ENCODE results near the gene EPHA3.
"Not testable (repeated sequence)": the region's sequence is repeated elsewhere in the genome, so short reads cannot be mapped to it uniquely, and the experiment has no call there.

EPHA3 gene

DNA sequence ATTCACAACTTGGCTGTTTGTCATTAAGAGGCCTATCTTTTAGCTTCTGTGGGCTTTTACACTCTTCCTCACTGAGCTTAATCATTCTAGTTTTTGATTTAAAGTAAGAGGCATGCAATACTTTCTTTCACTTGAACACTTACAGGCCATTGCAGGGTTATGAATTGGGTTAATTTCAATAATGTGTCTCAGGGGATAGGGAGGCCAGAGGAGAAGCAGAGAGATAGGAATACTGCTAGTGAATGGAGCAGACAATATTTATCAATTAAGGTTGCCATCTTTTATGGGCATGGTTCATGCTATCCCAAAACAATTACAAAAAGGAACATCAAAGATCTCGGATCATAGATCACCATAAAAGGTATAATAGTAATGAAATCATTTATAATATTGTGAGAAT lies 189.8 kb downstream of the EPHA3 start:
- DNase-seq = no peak

DNA sequence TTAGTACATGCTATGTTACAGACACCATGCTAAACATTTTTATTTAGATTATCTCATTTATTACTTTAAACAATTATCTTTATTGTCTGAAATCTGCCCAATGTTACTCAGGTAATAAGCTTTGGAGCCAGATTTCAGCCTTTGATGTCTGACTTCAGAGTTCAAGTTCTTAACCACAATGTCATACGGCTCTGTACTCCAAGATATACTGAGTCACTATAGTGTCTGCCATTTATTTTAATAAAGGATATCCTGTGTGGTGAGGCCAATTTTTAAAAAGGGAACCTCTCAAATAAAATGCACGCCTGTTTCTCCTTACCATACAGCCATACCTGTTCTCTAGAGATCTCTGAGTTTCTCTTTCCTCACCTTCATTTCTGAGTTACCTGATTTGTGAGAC lies 193.1 kb downstream of the EPHA3 start:
- no peak for DNase-seq

DNA sequence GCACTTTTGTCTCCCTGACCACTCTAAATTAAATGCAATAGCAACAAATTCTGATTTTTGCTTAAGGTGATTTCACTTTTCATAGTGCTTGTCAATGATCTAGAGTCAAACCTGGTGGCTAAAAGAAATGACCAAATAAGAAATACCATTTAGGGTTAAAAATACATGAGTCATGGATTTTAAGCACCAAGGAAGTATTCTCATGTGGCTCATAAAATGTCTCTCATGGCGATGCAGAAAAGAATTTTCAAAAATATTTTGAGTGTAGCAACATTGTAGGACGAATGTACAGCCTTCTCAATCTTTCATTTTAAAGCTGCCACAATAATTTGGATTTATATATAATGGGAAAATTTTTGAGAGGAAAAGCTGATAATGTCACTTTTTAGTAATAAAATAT lies 193.6 kb downstream of the EPHA3 start:
- DNase-seq = no peak

DNA sequence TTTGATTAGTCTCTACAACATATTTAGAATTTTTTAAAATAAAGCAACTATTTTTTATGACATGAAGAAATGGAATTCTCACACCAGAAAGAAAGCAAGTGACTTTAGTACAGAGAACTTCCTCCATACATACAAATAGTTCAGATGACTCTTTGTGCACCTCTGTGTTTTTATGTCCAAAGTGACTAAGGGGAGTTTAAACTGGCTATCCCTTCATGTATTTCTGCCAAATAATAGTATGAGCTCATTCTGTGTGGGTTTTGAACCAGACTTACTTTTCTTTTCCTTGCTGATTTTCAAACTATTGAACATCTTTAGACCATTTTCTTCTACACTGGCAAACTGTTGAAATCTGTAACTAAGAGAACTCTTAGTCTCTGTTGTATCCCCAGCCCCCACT lies 196.3 kb downstream of the EPHA3 start:
- no peak for DNase-seq

DNA sequence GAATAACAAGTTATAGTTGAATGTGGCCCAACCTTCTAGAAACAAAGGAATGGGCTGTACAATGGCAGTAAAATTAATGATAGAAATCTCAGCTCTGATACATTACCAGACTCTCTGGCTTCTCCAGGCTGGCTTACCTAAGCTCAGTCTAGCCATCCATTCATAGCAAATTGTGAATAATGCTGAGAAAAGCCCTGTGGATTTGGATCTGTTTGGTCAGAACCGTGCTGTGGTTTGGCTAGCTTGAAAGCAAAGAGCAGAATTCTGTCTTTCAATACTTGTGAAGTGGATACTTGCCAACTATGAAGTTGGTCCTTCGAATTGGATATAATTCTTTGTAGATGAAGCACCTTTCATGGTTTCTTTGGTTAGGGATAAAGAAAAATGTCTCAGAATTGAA lies 199.1 kb downstream of the EPHA3 start:
- no peak for DNase-seq

DNA sequence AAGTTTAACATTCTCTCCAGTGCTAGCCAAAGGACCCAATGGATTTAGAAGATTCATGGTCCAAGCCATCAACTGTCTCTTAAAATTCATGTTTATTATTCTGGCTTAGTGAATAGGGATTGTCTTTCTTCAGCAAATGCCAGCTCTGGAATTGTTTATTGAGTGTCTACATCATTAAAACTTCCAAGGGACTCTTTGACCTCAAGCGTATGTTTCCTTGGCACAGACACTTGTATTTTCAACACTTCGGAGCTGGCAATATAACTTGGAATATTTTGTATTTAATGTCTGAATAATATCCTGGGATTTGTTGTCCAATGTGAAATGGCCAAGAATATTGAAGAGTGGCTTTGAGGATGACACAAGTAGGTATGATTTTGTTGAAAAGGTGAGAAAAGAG lies 204.2 kb downstream of the EPHA3 start:
- no peak for DNase-seq

DNA sequence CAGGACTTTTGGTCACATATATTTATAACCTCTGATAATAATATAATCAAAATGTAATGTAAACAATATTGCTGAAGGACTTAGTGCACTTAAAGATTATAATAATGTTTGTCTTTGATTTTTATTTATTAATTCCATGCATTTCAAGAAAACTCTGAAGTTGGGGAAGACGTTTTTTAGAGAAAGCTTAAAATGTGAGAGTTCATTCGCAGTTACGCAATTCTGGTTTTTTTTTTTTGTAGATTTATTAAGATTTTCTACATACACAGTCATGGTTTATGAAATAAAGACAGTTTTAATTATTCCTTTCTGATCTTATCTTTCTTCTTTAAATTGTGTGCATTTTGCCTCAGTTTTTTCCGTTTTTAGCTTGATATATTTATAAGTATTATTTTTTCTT lies 204.7 kb downstream of the EPHA3 start:
- no peak for DNase-seq

DNA sequence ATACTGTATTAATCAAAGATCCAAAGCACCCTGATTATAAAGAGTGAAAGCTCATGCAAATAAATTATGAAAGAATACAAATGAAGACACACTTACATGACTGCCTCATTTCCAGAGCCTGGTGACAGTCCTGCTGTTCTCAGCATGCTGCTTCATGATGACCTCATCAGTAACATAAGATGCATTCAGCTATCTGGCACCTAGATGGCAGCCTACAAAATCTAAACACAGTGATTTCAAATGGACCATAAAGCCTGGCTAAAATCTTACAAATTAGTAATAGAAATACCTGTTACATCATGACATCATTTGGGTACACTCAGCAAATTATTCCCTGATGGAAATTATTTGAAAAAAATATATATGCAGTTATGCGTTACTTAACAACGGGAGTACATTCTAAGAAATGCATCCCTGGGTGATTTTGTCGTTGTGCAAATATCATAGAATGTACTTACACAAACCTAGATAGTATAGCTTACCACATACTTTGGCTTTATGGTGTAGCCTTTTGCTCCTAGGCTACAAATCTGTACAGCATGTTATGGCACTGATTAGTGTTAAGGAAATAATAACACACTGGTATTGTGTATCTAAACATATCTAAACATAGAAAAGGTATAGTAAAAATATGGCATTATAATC lies 207.2 kb downstream of the EPHA3 start:
- no peak for DNase-seq

DNA sequence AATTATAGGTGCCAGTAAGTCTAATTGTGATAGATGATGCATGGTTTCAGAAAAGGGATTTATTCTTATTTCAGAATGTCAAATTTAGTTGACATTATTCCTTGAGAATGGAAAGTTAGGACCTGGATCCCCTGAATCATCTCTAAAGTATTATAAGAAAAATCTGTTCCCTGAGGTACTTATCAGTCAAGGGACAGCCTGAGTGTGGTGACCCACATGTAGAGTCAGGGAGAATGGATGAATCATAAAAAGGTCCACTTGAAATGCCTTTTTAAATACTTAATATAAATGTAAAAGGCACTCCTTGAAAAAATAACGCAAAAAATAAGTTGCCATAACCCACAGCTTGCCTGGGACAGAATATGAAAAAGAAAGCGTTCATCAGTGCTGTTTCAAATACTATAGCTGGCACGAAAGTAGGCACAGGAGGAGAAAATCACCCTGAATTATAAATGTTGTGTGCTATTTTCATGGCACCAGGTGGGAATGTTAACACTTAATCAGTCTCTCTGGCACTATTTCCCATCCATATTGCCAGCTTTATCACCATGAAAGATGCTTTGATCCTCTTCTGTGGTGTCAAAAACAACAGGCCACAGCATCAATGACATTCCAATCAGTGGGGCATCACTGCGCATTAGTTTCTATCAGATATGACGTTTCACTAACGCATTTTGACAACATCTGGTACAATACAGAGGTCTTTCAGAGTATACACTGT lies 208.5 kb downstream of the EPHA3 start:
- no peak for DNase-seq

DNA sequence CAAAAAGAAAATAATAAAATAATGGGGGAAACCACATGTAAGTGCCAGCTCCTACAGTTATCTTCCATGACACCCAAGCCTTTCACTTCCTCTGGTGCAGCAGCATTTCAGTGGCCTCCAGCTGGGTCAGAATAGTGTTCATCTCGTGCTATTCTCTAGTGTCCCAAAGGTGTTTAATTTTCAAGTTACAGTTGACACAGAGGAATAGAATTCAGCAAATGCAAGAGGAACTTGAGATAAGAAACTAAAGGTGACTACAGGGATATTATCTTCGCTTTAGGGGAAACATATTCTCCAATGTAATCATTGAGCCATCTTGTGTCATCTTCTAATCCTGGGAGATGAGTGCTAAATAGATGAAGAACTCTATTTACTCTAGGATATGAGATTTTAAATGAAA lies 212.8 kb downstream of the EPHA3 start:
- DNase-seq = no peak

DNA sequence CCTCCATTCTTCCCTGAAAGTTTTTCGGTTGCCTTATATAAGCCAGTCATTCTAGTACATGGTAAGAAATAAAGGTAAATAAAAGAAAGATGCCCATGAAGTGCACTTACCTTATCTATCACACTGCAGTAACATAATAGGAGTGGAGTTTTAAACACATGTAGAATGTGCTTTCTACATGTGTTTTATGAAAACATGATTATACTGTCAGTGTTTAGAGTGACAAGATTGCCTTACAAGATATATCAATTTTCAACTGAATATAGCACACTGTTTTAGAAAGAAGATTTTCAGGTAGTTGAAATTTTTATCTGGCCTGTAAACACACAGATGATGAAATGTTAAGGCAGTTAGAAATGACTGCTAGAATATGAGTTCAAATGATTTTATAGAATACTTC lies 219.6 kb downstream of the EPHA3 start:
- no peak for DNase-seq

DNA sequence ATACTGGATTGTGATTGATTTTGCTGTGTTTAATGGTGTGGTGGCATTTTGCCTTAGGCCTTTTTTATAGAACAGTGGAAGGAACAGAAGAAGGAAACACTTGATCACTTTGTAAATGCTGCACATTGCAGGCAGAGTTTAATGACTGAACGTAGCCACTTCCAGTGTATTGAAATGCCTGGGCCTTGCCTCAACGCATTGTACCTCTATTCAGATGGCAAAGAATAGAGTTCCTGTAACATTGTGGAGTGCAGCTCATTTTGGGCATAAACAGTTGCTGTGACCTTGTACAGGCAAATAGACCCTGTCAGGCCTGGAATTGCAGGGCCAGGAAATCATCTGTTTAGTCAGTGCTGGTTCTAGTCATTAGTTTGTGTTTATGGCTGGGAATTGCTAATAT lies 225.0 kb downstream of the EPHA3 start:
- no peak for DNase-seq

DNA sequence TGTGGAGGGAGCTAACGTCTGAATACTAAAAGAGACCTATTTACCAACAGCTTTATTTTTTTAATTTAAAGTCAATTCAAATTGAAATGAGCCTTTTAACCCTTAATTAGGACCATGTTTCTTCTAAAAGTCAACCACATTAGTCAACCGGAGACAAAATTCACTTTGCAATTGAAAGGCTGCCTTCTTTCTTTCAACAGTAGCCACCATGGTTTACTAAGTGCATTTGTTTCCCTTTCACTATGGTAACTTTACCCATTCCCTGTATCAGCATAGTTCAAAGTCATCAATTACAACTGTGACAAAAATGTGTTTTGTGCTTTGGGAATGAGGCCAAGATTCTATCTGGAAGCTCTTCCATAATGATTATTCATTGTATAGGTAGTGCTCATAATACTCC lies 225.4 kb downstream of the EPHA3 start:
- DNase-seq = no peak

DNA sequence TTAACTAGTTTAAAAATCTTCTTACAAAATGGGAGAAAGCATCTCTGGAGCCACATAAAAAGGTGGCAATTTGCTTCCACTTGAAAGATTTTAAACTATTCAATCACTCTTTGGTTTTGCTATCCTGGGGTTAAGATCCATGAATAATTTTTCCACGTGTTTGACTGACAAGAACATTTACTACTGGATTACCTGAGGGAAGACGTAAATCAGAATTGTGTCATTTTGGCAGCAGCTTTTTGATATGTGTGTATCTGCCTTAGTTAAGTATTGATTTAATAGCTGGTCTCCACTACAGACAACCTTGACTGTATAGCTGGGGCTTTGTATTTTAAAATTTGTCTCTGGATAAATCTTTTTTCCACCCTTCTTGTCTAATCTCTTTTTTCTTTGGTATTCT lies 228.3 kb downstream of the EPHA3 start:
- no peak for DNase-seq

DNA sequence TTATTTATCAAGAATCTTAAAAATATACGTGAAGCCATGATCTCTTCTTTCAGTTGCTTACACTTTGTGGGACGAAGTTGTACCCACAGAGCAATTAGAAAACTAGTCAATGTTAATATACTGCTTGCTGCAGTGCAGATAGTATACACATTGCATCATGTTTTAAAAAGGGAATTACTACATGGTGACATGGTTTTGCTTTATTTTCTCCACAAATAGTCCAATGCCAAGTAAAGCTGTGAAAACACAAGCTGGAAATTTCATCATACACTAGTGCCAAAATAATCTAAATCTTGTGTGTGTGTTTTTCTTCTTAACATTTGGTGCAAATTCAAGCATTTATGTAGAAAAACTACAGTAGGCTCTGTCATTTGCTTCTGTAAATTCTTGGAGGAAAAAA lies 233.0 kb downstream of the EPHA3 start:
- no peak for DNase-seq

DNA sequence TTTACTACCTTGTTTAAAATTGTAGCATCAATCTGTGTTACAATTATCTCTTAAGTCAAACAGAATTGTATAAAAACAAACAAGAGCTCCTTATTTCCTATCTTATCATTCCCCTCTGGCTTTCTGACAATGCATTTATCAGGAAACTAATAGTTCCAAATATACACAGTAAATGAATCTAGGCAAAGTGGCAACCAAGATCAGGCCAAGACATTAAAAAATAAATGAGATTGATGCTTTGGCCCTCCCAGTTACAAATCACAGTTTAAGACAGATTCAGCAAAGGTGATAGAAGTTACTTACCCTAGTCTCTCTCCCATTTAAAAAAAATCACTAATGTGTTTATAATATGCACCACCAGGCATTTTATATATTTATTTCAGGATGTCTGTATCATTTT lies 236.7 kb downstream of the EPHA3 start:
- DNase-seq = no peak

DNA sequence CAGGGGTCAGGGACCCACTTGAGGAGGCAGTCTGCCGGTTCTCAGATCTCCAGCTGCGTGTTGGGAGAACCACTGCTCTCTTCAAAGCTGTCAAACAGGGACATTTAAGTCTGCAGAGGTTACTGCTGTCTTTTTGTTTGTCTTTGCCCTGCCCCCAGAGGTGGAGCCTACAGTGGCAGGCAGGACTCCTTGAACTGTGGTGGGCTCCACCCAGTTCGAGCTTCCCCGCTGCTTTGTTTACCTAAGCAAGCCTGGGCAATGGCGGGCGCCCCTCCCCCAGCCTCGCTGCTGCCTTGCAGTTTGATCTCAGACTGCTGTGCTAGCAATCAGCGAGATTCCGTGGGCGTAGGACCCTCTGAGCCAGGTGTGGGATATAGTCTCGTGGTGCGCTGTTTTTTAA lies 243.5 kb downstream of the EPHA3 start:
- not testable (repeated sequence) for DNase-seq

DNA sequence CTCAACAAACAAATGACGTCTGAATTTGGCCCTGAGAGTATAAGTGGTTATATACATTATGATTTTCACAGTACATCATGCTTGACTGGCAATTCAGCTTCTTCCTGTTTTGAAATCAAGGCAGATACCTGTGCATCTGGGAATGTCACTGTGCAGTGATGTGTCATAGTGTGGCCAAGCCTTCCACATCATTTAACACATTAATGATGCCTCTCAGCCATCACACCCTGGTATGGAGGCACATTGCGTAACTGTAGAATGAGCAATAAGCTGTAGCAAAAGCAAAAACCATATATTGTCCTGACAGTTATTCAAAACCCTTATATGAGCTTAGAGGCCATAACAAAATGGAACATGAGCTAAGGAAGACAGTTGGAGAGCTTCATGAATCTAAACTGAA lies 246.0 kb downstream of the EPHA3 start:
- DNase-seq = no peak

DNA sequence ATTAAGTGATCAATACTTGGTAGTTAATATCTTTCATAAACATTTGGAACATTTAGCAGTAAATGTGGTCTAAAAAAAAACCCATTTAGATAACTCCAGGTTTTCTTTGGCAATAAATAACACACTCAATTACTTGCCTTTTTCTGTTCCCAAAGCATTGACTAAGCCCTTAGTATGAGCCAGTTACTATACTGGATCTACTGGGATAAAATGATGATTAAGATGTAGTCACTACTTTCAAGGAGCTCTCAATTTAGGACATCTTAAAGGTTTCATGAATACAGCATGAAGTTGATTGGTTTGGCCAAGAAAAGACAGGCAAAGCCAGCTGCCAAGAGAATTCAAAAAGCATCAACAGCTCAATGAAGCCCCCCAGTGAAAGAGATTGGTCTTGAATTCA lies 250.9 kb downstream of the EPHA3 start:
- no peak for DNase-seq

DNA sequence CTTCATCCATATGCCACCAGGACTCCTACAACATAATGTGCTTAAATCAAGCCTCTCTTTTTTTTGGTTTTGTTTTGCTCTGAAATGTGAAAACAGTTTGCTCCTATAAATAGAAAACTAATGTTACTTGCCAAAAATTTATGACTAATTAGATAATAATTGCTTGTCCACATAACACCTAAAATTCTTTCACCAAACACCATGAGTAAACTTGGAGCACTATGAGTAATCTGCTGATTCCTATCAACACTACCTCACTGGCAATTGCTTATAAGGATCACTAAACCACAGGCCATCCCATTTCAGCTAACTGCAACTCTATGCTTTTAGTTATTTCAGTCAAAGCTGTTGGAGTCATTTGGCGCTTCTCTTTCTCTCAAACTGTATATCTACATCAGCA lies 252.7 kb downstream of the EPHA3 start:
- no peak for DNase-seq

DNA sequence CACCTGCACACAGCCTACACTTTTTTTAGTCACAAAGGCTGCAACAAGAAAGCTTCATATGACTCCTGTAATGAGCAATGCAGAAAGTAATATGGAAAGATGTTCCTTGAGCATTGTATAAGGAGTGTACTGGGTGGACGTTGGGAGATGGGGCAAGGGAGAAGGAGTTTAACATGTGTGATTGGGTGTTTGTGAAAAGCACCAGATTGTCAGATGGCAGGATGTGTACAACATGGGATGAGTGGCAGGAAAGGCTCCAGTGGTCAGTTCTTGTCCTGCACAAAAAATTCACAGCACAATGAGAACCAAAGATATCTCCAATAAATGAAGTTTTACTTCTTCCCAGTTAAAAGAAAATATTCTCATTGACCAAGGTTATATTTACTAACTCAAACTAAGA lies 255.1 kb downstream of the EPHA3 start:
- no peak for DNase-seq

DNA sequence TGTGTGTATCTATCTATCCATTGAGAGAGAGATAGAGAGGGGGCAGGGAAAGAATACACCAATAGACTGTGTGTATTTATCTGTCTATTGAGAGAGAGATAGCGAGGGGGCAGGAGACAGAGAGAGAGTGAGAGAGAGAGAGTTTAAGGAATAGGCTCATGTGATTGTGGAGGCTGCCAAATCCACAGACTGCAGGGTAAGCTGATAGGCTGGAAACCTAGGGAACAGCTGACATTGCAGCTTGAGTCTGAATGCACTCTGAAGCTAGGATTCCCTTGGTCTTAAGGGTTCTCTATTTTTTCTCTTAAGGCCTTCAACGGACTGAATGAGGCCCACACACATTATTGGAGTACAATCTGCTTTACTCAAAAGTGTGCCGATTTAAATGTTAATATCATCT lies 255.8 kb downstream of the EPHA3 start:
- DNase-seq = no peak

DNA sequence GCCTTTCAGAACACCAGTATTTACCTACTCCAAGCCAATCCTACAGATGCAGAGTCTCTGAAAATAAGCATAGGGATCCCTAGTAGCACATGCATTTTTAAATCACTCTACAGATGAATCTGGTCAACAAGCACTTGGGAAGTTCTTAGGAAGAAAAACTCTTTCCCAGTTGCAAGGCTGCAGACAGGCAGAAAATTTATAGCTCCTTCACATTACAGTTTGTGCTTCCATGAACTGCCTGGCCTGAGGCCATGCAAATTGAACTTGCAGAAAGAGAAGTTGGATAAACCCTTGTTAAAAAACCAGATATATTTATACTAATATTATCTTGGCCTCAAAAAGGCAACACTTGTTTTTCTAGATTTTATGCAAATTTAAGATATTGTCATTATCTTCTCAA lies 256.9 kb downstream of the EPHA3 start:
- no peak for DNase-seq

DNA sequence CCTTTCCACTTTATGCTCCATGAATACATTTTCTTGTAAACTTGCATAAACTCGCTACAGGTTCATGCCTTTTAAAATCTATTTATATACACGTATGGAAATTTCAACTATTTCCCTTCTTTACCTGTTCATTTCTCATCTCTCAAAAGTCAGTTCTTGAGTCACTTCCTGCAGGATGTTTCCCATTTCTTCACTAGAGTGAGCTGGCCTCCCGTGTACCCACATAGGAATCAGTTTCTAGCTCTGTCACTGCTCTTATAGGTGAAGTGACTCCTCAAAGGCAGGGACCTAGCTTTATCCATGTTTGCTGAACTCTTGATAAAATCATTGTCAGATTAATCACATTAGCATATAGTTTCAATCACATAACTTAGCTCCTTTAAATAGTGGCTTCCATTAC lies 259.7 kb downstream of the EPHA3 start:
- DNase-seq = no peak

DNA sequence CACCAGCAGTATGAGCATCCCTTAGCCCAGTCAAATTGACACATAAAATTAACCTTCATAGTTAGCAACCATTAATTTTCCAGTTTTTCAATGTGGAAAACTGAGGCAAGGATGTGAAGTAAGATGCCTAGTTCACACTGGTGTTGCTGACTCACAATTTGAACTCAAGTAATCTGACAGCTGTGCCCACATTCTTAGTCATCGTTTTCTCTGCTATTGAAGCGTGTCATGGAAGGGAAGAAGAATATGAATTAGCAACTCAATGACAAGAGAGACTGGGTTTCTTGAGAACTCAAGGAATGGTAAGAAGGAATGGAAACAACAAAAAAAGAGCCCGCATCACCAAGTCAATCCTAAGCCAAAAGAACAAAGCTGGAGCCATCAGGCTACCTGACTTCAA lies 261.4 kb downstream of the EPHA3 start:
- no peak for DNase-seq
